Large intestine (tissue), 3 donors: Measurements from ENCODE around the gene ARHGAP44. TPM values are rescaled to one million over a fixed set of nuclear protein-coding genes. Genes with fewer than 3 reads are reported as not detected.
"Not testable (repeated sequence)": the region's sequence is repeated elsewhere in the genome, so short reads cannot be mapped to it uniquely, and the experiment has no call there.

Source experiments
- DNase-seq, 2 donors: peaks; one replicate each; pipeline versions ENCODE4 v3.0.0 to v3.0.0-alpha.2; 2013
- H3K27ac ChIP-seq: one replicate; pipeline ENCODE4 v1.5.1; 2013; ENCODE audit warnings: low read length
- H3K27me3 ChIP-seq: 2 replicates; pipeline ENCODE4 v1.6.1; 2013; ENCODE audit warnings: low read length; ENCODE audit not compliant: control insufficient read depth, insufficient read depth
- H3K36me3 ChIP-seq: 2 replicates; pipeline ENCODE4 v1.6.1; 2013; ENCODE audit warnings: low read length; ENCODE audit not compliant: control insufficient read depth, insufficient read depth
- H3K4me1 ChIP-seq: one replicate; pipeline ENCODE4 v1.6.1; 2013; ENCODE audit warnings: low read length; ENCODE audit not compliant: control insufficient read depth, insufficient read depth
- H3K4me3 ChIP-seq: one replicate; pipeline ENCODE4 v1.5.1; 2013; ENCODE audit warnings: low read length
- H3K9me3 ChIP-seq: one replicate; pipeline ENCODE4 v1.6.1; 2013; ENCODE audit warnings: mild to moderate bottlenecking, low read depth, low read length, moderate library complexity; ENCODE audit not compliant: control insufficient read depth
- WGBS: methylation state at CpG from one replicate; pipeline ENCODE4 v1.1.5; 2013; ENCODE audit warnings: low lambda C conversion rate; ENCODE audit not compliant: insufficient coverage; 5-methylcytosine and 5-hydroxymethylcytosine counted together
- polyA plus RNA-seq: library from polyadenylated mRNA; unstranded; fragments of 120-200 nt; gene quantifications from one replicate; pipeline ENCODE4 v1.2.1, GENCODE V29; 2013

Gene ARHGAP44
- polyA plus RNA-seq, 1 donor: 3.2 TPM

- WGBS: no CpG with 5 or more reads among the region's 40 CpGs
- no peaks in the 10 kb centered on the region for H3K36me3 ChIP-seq
- H3K4me1 ChIP-seq: no peaks in the 10 kb centered on the region
- no peak overlapping the region for H3K27ac ChIP-seq
- H3K4me3 ChIP-seq: peak overlapping the region; percentile 18
- peak in 1 of 2 donors; percentile 14 for DNase-seq
- peaks cover 9% of the 10 kb centered on the region for H3K27me3 ChIP-seq
- peaks cover 3% of the 10 kb centered on the region for H3K9me3 ChIP-seq
Observed at GRCh38 chr17:12974005-12974531, 184.8 kb downstream of the ARHGAP44 start.

DNA sequence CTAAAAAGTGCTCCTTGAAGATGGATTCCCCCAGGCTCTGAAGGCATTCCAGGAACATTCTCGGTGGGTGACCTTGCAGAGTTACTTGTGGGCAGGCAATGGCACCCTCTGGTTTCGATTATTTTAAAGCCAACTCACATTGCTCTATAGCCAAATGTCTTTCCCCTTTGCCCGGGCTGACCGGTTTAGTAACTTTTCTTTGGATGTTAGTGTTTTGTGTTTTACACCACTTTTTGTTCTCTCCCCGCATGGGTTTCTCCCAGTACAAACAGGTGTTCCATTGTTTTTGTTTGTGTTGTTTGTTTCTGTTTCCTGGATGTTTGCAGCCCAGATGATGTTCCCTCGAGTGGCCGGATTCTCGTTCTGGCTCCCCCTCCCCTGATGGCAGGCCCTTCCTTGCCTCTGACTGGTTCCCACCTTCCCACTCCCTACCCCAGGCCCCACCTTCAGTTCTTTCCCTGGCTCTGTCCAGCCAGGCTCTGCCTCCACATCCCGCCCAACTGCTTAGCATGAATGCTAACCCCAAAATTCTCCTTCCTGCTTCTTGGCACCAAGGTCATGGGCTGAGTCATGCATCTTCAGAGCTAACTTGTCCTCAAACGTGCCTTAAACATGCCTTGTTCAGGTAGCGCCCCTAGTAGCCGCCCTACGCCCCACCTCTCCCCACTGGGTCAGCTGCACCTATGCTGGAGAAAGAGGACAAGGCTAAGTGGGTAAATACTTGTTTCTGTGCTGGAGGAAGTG is 187.9 kb downstream of the ARHGAP44 start:
- peaks cover 3% of the 10 kb centered on the region for H3K9me3 ChIP-seq
- no peaks in the 10 kb centered on the region for H3K36me3 ChIP-seq
- peaks cover 9% of the 10 kb centered on the region for H3K27me3 ChIP-seq
- no peak for DNase-seq
- no peak overlapping the region for H3K4me3 ChIP-seq
- 47% methylated on average over 4 of the region's 13 CpGs for WGBS
- no peaks in the 10 kb centered on the region for H3K4me1 ChIP-seq
- no peak overlapping the region for H3K27ac ChIP-seq

- WGBS: no CpG with 5 or more reads among the region's 6 CpGs
- H3K27me3 ChIP-seq, H3K36me3 ChIP-seq, H3K4me1 ChIP-seq, H3K9me3 ChIP-seq, H3K4me3 ChIP-seq, DNase-seq, H3K27ac ChIP-seq: not testable (repeated sequence)
Observed at GRCh38 chr17:12978787-12979186, 189.5 kb downstream of the ARHGAP44 start.

- H3K27ac ChIP-seq: no peak overlapping the region
- no peak for DNase-seq
- no peaks in the 10 kb centered on the region for H3K9me3 ChIP-seq
- no peaks in the 10 kb centered on the region for H3K36me3 ChIP-seq
- no peaks in the 10 kb centered on the region for H3K27me3 ChIP-seq
- H3K4me3 ChIP-seq: no peak overlapping the region
- no peaks in the 10 kb centered on the region for H3K4me1 ChIP-seq
- WGBS: no CpG with 5 or more reads among the region's 5 CpGs
Observed at GRCh38 chr17:12979246-12979645, 189.9 kb downstream of the ARHGAP44 start.

- Histone ChIP-seq H3K27me3 (no peaks in the 10 kb centered on the region), H3K27ac (no peak overlapping the region), H3K4me3 (no peak overlapping the region), H3K36me3 (no peaks in the 10 kb centered on the region), H3K9me3 (no peaks in the 10 kb centered on the region), H3K4me1 (no peaks in the 10 kb centered on the region)
- no CpG with 5 or more reads among the region's 12 CpGs for WGBS
- DNase-seq: no peak
Observed at GRCh38 chr17:12979826-12980500, 190.7 kb downstream of the ARHGAP44 start.

DNA sequence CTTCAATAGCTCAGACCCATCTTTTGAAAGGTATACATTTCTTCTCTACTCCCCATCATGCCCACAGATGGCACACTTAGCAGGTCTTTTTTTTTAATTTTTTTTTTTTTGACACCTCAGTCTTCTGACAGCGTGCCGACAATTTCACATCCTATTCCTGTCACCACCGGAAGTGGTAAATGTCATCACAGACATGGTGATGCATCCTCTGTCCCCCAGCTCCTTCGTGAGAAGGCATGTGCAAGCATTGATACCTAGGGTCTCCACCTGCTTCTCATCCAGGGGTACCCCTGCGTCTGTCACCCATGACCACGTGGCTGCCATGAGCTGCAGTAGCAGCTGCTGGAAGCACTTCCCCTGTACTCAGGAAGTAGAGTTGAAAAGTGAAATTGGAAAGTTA is 192.9 kb downstream of the ARHGAP44 start:
- 95% methylated on average over 3 of the region's 6 CpGs for WGBS
- H3K36me3 ChIP-seq: no peaks in the 10 kb centered on the region

GRCh38 chr17:12983991-12984884 is 194.9 kb downstream of the ARHGAP44 start:
- no CpG with 5 or more reads among the region's 21 CpGs for WGBS
- H3K36me3 ChIP-seq: peaks cover under 1% of the 10 kb centered on the region
- H3K27ac ChIP-seq: no peak overlapping the region
- no peak overlapping the region for H3K4me3 ChIP-seq
- H3K9me3 ChIP-seq: no peaks in the 10 kb centered on the region
- peak; percentile 38 to 44 for DNase-seq
- H3K27me3 ChIP-seq: no peaks in the 10 kb centered on the region
- no peaks in the 10 kb centered on the region for H3K4me1 ChIP-seq

More for the DNA sequence above, 192.9 kb downstream of the ARHGAP44 start:
- no peak overlapping the region for H3K4me3 ChIP-seq
- H3K27me3 ChIP-seq: no peaks in the 10 kb centered on the region
- no peak for DNase-seq
- H3K4me1 ChIP-seq: no peaks in the 10 kb centered on the region
- H3K27ac ChIP-seq: no peak overlapping the region
- H3K9me3 ChIP-seq: no peaks in the 10 kb centered on the region

GRCh38 chr17:12985431-12986293 is 196.4 kb downstream of the ARHGAP44 start:
- Histone ChIP-seq H3K36me3 (peaks cover 14% of the 10 kb centered on the region), H3K9me3 (no peaks in the 10 kb centered on the region), H3K4me3 (no peak overlapping the region), H3K27ac (no peak overlapping the region), H3K27me3 (no peaks in the 10 kb centered on the region), H3K4me1 (no peaks in the 10 kb centered on the region)
- DNase-seq: no peak
- WGBS: 80% methylated on average over 2 of the region's 14 CpGs

GRCh38 chr17:12987120-12987519 is 197.8 kb downstream of the ARHGAP44 start:
- no peak overlapping the region for H3K4me3 ChIP-seq
- no CpG with 5 or more reads among the region's 12 CpGs for WGBS
- H3K36me3 ChIP-seq: peaks cover 23% of the 10 kb centered on the region
- no peaks in the 10 kb centered on the region for H3K9me3 ChIP-seq
- H3K4me1 ChIP-seq: no peaks in the 10 kb centered on the region
- DNase-seq: no peak
- no peak overlapping the region for H3K27ac ChIP-seq
- no peaks in the 10 kb centered on the region for H3K27me3 ChIP-seq
